Upper lobe of left lung (tissue), 4 donors: Measurements from ENCODE around the gene IFITM10.

Experiments
- CTCF ChIP-seq, 6 experiments: fragments of 450-650 bp in 4 of 6; fragments of 200-600 bp in 2 of 6; sonication (generic) in 2 of 6; IDR thresholded peaks; one replicate each; pipeline ENCODE4 v1.5.1; 2016 to 2019; ENCODE audit warnings: antibody characterized with exemption in 6 of 6
- POLR2A ChIP-seq, 4 donors: fragments of 450-650 bp; IDR thresholded peaks; one replicate each; pipeline ENCODE4 v1.5.1; 2016 to 2017; ENCODE audit warnings: antibody characterized with exemption in 4 of 4, mild to moderate bottlenecking in 2 of 4
- POLR2AphosphoS5 ChIP-seq, 2 donors: sonication (generic); formaldehyde crosslinking; IDR thresholded peaks; one replicate each; pipeline ENCODE4 v1.5.1; 2017; ENCODE audit warnings: antibody characterized with exemption in 2 of 2

GRCh38 chr11:1791912-1792311 lies 41.5 kb upstream of the IFITM10 start:
- TF ChIP-seq CTCF (IDR thresholded peaks at IDR 0.05) = no peak
- no peak for TF ChIP-seq POLR2AphosphoS5 (IDR thresholded peaks at IDR 0.05)
- no peak for TF ChIP-seq POLR2A (IDR thresholded peaks at IDR 0.05)
